DMS79 (cell line): ENCODE measurements around the gene SLC16A9.
"Not testable (repeated sequence)": the region's sequence is repeated elsewhere in the genome, so short reads cannot be mapped to it uniquely, and the experiment has no call there.

ENCODE experiments used
- DNase-seq: peaks from one replicate; lab custom pipeline; 2025; lab: John Stamatoyannopoulos, UW

Gene SLC16A9

DNA sequence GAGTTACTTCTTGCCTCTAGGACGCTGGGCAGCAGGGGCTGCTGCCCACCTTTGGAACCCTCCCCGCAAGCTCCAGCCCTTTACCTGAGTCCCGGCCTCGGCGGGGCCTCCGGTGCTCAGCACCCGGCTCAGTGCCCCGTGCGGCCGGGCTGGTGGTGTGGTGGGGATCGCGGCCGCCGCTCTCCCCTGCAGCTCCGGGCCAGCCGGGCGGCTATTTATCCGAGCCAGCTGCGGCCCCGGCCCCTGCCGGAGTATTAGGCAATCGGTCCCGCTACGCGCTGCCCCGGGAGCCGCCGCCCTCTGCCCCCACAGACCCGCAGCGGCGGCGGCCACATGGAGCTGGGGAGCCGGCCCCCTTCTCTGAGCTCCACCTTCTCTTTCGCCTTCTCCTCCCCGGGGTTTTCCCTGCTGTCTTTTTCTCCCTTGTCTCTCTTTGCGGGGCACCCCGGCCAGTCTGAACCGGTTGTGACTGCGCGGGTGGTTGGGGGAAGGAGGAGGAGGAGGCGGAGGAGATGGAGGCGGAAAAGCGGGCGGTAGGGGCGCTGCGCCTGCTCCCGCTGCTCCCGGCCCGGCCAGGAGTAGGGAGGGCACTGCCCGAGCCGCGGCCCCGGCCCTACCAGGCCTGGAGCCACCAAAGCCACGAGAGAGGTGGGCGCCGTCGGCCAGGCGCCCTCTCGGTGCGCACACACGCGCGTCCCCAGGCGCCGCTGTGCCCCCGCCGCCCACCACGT lies at the start of gene SLC16A9:
Gene SLC16A9 (minus strand): TSS at position 456 of the 731 bp plus-strand sequence. CDS start 25,559 bp downstream, outside the sequence.
- no peak for DNase-seq

DNA sequence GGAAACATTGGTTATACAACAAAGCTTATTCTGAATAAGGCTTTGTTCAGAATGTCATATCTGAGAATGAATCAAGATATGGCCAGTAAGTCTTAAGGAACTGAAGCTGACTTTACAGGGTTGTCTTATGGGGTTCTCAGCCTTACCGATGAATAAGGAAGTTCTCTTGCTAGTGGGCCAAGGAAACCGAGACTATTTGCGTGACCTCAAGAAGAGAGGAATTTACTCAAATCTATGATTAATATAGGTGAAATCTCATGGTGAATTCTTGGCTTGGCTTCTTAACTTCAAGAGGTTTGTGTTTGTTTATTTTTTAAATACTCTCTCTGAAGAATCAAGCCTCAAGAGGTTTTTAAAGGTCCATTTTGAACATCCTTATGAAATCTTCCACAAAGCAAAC lies 48.3 kb upstream of the SLC16A9 start:
- no peak for DNase-seq

DNA sequence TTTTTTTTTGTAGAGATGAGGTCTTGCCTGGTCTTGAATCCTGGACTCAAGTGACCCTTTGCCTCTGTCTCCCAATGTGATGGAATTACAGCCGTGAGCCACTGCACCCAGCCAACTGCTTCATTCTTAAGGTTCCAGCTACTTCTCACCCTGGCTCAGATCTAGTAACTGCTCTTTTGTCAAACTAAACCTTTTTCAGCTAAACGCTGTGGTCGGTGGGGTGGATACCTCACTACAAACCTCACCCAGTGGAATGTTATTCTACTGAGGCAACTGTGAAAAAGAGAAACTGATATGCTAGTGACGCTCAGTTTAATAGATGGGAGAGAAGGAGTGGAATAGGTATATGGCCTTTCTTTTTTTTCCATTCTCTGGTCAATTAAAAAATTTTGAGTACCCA lies 45.3 kb upstream of the SLC16A9 start:
- DNase-seq, result no peak

DNA sequence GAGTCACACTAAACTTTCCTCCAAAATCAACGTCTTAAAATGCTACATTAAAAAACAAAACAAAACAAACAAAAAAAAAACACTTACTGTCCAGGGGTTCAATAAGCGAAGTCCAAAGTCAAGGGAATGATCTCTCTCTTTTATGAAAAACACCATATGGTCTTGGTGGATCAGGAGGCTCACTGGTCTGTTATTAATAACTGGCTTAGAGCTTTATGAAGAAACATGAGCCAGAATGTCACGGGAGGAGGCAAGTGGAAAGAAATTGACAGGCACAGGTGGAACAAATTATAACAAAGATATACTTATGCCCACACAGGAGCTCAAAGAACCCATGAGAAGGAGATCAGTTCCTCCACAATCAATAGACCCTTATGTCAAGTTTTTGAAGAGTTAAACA lies 43.6 kb upstream of the SLC16A9 start, which contains the start of gene MRLN:
Gene MRLN (minus strand): TSS at position 189 of the 400 bp plus-strand sequence.
- no peak for DNase-seq

DNA sequence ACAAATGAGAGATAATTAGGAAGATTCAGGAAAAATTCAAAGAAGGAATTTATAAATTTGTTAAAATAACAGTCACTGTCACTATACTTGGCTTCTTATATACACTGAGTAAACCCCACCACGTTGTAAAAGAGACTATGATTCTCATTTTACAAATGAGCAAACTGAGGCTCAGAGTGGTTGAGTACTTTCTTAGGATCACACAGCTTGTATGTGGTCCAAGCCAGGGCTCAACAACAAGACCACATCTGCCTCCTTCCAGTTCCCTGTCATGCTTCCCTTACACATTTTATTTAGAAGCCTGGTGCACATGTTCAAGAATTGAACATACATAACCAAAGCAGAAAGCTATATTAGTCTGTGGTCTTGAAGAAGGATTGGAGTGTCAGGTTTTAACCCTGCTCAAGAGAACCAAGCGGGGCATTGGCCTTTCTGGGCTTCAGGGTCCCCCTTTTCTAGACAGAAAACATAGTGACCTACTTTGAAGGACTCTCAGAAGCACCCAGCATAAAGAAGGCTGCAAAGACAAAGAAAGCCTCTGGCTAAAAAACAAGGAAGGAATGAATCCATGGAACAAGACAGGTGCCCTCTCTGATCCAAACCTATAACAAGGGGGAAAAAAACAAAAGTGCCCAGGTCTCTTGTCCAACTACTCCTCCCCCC lies 42.8 kb upstream of the SLC16A9 start:
- no peak for DNase-seq

DNA sequence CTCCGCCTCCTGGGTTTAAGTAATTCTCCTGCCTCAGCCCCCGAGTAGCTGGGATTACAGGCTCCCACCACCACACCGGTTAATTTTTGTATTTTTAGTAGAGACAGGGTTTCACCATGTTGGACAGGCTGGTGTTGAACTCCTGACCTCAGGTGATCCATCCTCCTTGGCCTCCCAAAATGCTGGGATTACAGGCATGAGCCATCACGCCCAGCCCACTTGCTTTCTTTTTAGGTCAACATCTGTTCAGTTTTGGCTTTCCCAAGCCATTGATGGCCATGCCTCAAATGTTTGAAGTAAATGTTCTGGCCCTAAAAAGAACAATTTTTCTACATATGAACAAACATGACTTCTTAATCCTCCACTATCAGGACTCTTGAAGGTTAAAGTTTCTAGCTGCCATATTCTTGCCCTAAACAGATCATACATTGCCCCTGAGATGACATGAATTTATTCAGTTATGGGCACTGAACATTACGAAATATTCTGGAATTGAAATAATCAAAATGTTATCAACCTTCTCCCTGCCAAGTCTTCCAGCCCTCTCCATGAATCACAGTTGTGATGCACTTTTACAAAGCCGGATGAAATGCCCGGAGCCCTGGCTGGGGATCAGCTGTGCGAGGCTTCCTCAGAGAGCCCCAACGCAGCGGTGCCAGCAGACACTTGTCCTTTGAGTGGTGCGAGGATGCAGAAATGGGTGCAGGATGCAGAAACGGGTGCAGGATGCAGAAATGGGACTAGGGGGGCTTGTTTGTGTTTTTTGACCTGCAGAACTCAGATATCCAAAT lies 40.7 kb upstream of the SLC16A9 start:
- no peak for DNase-seq

- DNase-seq, result no peak
Observed at GRCh38 chr10:59748834-59749233, 39.2 kb upstream of the SLC16A9 start.

GRCh38 chr10:59745163-59745650 lies 35.6 kb upstream of the SLC16A9 start:
- no peak for DNase-seq

DNA sequence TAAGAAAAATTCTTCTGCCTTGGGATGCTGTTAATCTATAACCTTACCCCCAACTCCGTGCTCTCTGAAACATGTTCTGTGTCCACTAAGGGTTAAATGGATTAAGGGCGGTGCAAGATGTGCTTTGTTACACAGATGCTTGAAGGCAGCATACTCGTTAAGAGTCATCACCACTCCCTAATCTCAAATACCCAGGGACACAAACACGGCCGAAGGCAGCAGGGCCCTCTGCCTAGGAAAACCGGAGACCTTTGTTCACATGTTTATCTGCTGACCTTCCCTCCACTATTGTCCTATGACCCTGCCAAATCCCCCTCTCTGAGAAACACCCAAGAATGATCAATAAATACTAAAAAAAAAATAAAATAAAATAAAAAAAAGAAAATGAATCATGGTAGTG lies 35.1 kb upstream of the SLC16A9 start:
- not testable (repeated sequence) for DNase-seq

DNA sequence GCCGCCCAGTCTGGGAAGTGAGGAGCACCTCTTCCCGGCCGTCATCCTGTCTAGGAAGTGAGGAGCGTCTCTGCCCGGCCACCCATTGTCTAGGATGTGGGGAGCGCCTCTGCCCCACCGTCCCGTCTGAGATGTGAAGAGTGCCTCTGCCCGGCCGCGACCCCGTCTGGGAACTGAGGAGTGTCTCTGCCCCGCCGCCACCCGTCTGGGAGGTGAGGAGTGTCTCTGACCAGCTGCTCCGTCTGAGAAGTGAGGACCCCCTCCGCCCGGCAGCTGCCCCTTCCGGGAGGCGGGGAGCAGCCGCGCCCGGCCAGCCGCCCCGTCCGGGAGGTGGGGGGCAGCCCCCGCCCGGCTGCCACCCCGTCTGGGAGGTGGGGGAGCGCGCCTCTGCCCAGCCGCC lies 34.5 kb upstream of the SLC16A9 start:
- DNase-seq, result not testable (repeated sequence)

GRCh38 chr10:59741583-59741982 lies 31.9 kb upstream of the SLC16A9 start:
- DNase-seq, result no peak

DNA sequence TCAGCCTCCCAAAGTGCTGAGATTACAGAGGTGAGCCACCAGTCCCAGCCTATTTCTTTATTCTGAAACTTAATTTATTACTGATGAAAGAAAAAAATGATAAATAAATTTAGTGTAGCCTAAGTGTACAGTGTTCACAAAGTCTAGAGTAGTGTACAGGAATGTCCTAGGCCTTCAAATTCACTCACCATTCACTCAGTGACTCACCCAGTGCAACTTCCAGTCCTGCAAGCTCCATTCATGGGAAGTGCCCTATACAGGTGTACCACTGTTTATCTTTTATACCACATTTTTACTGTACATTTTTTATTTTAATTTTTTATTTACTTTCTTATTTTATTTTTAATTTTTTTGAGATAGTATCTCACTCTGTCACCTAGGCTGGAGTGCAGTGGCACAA lies 31.4 kb upstream of the SLC16A9 start:
- no peak for DNase-seq

- DNase-seq, result no peak
Observed at GRCh38 chr10:59736749-59737148, 27.1 kb upstream of the SLC16A9 start.

- no peak for DNase-seq
Observed at GRCh38 chr10:59735296-59735695, 25.6 kb upstream of the SLC16A9 start.

DNA sequence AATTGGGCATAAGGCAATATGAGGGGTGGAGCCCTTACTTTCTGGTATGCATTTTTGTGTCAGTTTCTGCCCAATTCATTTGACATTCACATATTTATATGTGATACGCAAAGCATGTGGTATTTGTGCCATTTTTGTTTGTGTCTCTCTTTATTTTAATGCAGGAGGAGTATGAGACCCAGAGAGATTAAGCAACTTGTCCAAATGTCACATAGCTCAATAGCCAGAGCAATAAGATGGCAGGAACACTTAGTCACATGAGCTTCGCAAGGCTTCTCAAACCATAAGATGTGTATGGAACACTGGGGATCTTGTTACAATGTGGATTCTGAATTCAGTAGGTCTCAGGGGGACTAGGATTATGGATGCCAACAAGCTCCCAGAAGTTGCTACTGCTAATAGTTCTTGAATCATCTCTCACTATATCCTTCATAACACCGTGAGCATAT lies 24.4 kb upstream of the SLC16A9 start:
- no peak for DNase-seq

GRCh38 chr10:59733321-59734013 lies 23.8 kb upstream of the SLC16A9 start:
- not testable (repeated sequence) for DNase-seq

GRCh38 chr10:59732849-59733248 lies 23.2 kb upstream of the SLC16A9 start:
- DNase-seq, result not testable (repeated sequence)

- not testable (repeated sequence) for DNase-seq
Observed at GRCh38 chr10:59729167-59729566, 19.5 kb upstream of the SLC16A9 start.

DNA sequence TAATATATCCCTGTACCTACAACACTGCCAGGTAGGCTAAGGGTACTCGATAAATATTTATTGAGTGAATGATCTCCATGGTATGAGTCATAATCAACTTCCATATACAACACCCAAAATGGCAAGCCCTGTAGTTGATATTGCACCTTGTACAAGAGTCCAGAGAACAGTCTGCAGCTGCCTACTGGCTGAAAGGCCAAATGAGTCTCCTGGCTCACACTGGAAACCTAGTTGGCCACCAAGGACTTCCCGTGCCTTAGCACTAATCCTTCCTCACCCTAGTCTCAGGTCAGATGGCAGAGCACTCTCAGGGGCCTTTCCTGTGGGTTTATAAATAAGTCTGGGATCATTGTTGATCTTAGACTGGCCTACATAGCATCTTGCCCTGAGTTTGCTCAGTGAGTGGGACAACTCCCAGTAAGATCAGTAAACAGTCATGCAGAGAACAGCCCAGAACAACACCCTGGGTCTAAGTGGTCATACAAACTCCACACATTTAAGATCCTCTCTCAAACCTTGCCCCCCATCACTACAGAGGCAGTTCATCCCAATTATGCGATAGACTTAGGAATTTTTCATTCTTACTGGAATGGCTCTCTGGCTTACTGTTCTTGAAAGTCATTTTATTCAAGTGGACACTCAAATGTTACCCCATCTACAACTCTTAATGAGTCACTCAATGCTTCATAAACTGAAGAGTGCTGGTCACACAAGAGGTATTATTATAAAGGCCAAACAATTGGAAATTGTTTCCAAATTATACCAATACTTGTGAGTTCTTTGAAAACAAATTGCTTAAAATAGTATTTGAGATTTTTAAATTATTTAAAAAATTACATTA lies 14.7 kb upstream of the SLC16A9 start:
- peak; percentile 17 for DNase-seq

DNA sequence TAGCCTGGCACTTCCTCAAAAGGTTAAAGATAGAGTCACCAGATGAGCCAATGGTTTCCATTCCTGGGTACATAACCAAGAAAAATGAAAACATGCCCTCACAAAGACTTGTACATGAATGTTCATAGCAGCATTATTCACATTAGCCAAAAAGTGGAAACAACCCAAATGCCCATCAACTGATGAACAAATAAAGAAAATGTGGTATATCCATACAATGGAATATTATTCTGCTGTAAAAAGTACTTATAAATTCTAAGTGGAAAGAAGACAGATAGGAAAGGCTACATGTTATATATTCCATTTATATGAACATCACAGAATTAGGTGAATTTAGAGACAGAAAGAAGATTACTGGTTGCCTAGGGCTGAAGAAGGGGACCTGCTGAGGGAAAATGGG lies 10.7 kb upstream of the SLC16A9 start:
- DNase-seq, result no peak

- no peak for DNase-seq
Observed at GRCh38 chr10:59719374-59719773, 9.7 kb upstream of the SLC16A9 start.
